Cardiac fibroblast (primary cell): ENCODE measurements around the gene HDAC6.
"Not testable (repeated sequence)": the region's sequence is repeated elsewhere in the genome, so short reads cannot be mapped to it uniquely, and the experiment has no call there.

Experiments used
- DNase-seq, 2 donors: peaks; one replicate each; pipeline versions ENCODE4 v3.0.0 to v3.0.0-alpha.2; 2010; ENCODE audit warnings: low read depth in 2 of 2
- H3K4me3 ChIP-seq, 2 donors: replicated peaks in 1 of 2; 1 replicate in 1 of 2; 2 replicates in 1 of 2; pipeline ENCODE4 v1.5.1; 2011; ENCODE audit warnings: low read depth in 2 of 2, low read length in 2 of 2, mild to moderate bottlenecking in 2 of 2, moderate library complexity in 1 of 2
- CTCF ChIP-seq: IDR thresholded peaks from one replicate; pipeline ENCODE4 v1.5.1; 2011; ENCODE audit warnings: low read depth, mild to moderate bottlenecking, low read length, inconsistent platforms

Gene HDAC6

DNA sequence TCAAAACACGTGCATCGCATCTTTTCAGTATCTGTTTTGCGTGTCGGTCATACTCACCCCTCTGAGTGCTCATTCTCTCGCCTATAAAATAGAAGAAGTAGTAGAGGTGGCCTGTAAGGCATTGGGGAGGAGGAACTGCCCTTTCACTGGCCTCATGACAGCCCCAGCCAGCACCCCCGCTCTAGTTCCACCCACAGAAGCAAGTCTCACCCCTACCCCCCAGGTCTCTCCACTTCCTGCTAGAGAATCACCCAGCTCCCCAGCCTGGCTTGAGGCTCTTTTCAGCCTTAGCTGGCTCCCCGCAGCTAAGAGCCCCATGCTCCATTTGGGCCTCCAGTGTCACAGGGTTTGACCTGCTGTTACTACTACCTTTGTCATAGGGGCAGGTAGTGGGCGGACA lies 11.8 kb downstream of the HDAC6 start:
- no peak overlapping the region for H3K4me3 ChIP-seq
- DNase-seq = no peak
- no peak for TF ChIP-seq CTCF

DNA sequence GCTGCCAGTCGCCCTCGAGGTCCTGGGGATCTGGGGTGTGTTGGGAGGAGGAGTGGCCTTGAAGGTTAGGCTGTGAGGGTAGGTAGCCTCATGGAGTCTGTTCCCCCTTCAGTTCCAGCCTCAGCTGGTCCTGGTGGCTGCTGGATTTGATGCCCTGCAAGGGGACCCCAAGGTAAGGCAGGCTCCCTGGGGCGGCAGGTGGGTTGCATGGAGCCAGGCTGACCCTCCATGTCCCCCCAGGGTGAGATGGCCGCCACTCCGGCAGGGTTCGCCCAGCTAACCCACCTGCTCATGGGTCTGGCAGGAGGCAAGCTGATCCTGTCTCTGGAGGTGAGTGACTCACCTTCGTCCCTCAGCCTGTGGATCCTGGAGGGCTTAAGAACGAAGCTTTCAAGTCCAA lies 12.9 kb downstream of the HDAC6 start:
- no peak for DNase-seq
- no peak overlapping the region for H3K4me3 ChIP-seq
- TF ChIP-seq CTCF = no peak

DNA sequence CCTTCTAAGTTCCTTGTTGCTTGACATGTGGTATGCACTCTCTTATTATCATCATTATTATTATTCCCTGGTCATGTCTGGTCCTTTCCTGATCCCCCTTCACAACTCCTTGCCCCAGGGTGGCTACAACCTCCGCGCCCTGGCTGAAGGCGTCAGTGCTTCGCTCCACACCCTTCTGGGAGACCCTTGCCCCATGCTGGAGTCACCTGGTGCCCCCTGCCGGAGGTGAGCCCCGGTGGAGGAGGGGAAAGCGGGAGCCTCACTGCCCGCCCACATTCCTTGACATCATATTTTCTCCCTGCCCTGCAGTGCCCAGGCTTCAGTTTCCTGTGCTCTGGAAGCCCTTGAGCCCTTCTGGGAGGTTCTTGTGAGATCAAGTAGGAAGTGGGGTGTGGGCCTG lies 13.4 kb downstream of the HDAC6 start:
- TF ChIP-seq CTCF = no peak
- no peak overlapping the region for H3K4me3 ChIP-seq
- DNase-seq = no peak

DNA sequence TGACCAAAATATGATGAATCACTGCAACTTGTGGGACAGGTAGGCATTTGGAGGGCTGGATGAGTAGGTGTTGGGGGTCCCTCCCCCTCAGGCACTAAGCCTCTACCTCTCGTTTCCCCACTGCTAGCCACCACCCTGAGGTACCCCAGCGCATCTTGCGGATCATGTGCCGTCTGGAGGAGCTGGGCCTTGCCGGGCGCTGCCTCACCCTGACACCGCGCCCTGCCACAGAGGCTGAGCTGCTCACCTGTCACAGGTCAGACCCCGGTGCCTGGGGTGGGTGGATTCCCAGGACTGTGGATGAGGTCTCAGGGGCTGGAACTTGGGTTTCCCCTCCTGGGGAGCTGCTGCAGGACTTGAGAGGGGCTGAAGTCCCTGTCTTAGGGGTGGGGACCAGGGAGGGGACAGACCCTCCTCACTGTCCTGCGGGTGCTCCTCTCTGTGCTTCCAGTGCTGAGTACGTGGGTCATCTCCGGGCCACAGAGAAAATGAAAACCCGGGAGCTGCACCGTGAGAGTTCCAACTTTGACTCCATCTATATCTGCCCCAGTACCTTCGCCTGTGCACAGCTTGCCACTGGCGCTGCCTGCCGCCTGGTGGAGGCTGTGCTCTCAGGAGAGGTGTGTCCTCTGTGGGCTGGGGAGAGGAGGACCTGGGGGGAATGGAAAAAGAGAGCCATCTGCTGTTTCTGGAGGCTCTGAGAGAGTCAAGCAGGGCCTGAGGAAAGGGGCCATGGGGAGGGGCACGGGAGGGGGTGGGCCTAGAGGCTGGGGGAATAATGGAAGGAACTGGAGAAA lies 14.3 kb downstream of the HDAC6 start:
- no peak overlapping the region for H3K4me3 ChIP-seq
- no peak for TF ChIP-seq CTCF
- no peak for DNase-seq

- no peak for DNase-seq
- no peak overlapping the region for H3K4me3 ChIP-seq
- no peak for TF ChIP-seq CTCF
These were observed 16.2 kb downstream of the HDAC6 start for GRCh38 chrX:48818098-48818497.

DNA sequence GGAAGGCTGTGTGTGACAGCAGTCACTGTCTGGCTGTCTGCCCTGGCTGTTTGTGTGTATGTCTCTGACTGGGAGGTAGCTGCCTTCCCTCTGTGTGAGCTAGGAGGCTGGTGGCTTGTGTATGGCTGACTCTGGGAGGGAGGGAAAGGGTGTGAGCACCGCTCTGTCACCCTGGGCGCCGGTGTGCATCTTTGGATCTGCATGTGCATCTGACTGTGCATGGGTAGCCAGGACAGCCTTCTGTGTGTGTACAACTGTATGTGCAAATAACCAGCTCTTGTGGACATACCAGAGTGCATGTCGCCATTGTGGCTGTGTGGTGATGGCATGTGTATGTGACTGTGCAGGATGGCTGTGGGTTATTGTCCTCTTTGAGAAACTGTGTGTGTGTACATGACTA lies 17.0 kb downstream of the HDAC6 start:
- no peak overlapping the region for H3K4me3 ChIP-seq
- DNase-seq = no peak
- no peak for TF ChIP-seq CTCF

DNA sequence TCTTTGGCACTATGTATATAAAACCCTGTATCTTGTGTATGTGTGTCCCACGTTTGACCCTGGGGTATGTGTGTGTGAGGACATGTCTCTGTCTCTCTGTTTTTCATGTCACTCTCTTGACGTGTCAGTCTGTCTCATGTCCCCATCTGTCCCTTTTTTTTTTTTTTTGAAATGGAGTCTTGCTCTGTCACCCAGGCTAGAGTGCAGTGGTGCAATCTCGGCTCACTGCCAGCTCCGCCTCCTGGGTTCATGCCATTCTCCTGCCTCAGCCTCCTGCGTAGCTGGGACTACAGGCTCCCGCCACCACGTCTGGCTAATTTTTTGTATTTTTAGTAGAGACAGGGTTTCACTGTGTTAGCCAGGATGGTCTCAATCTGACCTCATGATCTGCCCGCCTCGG lies 17.5 kb downstream of the HDAC6 start:
- not testable (repeated sequence) for DNase-seq, H3K4me3 ChIP-seq
